ENCODE data around the gene ANO4.

ANO4 gene

DNA sequence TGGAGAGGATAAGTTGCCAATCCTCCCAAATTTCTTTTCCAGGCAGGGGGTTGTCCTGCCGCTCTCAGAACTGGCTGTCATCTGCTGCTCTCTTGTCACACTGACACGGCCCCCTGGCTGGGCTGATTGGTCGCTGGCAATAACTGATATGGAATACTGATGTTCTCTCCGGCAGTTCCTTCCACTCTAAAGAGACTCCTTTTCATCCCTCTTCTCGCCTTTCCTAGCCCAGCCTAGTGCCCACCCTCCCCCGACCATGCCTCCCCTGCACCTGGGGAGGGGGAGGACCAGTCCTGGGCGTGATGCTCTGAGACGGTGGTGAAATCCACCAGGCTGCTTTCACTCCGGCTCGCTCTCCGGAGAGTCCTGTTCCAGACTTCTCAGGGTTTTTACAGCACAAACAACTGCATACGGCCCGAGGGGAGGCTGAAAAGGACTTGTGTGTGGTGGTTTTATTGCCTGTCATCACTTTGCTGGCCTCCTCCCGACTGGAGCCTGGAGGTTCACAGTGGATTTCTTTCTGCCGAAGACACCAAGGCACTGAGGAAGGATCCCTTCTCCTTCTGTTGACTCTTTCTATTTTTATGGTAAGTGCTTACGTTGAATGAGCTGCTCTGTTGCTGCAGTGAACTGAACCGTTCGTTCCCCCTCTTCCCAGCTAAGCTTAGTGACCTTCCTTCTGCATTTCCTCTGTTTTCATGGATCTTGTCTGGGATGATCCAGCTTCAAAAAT lies at the start of gene ANO4:
Gene ANO4, plus strand, starts transcription at position 336 of the 733 bp plus-strand sequence. CDS start 107,010 bp downstream, outside the sequence.
- no peak for DNase-seq

DNA sequence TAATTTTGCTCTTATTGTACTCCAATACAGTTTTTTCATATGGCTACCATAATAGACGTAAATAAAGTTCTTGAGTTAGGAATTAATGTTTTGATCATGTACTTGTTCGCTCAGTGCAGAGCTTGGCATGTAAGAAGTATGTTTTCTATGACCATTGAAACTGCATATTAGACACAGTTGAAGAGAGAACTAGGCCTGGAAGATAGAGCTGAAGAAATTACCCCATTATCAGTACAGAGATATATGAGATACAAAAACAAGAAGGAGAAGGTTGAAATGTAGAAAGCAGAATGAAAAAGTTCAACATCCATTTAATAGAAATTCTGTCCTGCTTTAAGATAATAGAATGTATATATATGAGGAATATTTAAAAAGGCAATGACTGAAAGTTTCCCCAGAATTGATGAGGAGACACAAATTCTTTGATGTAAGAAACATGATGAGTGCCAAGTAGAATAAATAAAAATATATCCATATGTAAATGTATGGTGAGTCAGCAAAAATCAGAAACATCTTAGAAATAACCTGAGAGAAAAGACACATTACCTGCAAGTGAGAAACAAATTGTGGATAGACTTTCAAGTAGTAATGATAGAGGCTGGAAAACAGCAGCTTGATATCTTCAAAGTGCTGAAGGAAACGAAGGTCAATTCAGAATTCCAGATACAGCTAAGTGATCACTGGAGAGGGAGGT lies 49.1 kb upstream of the ANO4 start:
- DNase-seq, result no peak

DNA sequence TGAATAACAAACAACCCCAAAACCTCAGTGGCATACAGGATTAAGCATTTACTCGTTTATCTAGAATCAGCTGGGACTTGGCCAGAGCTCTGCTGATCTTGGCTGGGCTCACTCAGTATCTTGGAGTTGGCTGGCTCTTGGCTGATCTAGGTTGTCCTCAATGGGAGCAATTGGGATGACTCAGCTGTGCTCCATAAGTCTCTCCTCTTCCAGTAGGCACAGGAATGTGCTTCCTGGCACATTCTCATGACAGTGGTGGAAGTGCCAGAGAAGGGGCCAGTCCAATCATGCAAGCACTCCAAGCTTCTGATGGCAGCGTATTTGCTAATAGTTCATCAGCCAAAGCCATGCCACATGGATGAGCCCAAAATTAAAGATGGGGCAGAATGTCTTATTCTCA lies 41.7 kb upstream of the ANO4 start:
- DNase-seq, result no peak

DNA sequence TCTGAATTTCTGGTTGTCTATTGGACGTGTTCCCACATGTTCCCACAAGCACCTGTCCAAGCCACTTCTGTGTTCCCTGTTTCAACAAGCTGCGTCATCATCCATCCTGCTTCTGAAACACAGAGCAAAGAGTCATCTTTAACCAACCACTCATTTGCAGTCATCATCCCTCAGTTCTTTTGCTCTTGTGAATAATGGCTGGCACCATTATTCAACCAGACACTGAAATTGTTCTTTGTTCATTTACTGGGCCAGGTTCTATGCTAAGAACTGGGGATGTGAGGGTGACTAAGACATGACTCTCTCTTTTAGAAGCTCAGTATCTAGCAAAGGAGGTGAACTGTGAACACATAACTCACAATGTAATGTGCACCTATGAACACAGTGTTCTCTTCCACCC lies 40.7 kb upstream of the ANO4 start:
- DNase-seq, result no peak

DNA sequence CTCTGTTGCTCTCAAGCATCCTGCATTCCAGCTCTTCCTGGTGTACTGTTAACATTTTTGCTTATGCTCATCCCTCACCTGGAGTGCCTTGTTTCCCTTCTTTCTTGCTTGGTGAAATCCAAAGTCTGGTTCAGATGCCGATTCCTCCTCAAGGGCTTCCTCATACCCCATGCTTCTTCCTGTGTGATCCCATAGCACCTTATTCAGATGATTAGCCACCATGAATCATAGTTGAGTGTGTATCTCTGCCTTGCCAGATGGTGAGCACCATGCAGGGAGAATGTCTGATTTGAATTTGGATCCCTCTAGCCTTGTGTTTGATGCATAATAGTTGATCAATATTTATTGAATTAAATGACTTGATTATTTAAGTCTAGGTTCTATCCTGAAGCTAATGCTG lies 39.4 kb upstream of the ANO4 start:
- DNase-seq, result no peak

DNA sequence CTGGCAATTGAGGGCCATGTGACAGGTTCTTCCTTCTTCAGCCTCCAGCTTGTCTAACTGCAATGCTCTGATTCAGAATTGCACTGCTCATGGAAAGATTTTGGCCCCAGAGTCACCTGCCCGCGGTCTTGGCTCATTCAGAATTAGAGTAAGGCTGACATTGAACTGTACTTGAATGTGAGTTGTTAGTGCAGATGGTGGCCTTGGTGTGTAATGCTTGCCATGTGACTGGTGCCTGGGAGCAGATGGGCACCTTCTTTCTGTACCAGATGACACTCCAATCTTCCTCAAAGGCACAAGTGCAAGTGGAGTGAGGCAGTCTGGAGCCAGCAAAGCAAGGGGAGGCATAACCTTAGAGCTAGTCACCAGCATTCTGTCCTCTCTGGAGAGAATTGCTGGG lies 36.5 kb upstream of the ANO4 start:
- DNase-seq, result no peak

DNA sequence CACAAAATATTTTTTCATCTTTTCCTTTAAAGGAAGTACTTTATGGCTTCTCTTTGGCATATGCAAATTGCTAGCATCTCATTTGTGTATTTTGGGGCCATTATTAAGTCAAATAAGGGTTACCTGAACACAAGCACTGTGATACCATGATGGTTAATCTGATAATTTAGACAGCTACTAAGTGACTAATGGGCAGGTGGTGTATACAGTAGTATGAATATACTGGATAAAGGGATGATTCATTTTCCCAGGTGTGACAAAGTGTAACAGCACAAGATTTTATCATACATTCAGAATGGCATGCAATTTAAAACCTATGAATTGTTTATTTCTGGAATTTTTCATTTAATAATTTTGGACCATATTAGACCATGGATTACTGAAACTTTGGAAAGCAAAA lies 27.2 kb upstream of the ANO4 start:
- no peak for DNase-seq

DNA sequence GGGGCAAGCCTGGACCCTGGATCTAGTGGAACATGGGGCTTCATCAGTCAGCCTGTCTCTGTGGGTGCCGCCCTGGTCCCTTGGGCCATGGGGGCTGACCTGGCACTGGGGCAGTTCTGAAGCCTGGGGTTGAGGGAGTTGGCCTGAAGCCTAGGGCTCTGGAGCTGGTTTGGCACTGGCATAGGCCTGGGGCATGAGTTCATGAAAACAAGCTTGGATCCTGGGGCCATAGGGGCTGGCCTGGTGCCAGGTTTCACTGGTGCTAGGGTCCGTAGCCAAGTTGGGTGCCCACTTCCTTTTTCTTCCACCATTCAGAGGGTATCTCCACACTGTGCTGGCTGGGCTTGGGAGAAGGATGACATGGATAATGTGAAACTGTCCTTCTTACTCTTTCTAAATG lies 26.6 kb upstream of the ANO4 start:
- DNase-seq, result no peak

DNA sequence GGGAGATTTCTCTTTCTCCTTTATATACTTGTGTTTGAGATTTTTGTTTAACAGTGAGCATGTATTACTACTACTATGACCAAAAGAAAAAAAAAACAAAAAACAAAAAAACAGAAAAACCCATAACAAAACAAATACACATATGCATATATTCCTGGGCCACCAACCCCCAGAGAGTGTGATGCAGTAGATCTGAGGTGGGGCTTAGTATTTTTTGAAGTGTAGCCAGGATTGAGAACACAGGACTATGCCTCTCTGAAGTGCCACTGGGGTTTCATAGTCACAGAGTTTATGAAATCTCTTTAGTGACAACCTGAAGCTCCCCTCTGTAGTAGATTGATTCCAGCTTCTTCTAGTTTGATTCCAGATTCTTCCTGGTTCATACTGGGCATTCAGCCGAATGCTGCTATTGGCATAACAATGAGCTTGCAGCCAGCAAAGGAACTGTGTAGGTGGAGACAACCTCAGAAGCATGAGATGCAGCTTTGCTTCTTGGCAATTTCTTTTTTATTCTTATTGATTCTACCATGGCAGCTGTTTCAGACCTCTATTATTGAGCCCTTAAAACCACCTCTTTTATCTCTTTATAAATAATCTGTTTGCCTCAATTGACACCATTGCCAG lies 15.5 kb upstream of the ANO4 start:
- DNase-seq, result no peak

DNA sequence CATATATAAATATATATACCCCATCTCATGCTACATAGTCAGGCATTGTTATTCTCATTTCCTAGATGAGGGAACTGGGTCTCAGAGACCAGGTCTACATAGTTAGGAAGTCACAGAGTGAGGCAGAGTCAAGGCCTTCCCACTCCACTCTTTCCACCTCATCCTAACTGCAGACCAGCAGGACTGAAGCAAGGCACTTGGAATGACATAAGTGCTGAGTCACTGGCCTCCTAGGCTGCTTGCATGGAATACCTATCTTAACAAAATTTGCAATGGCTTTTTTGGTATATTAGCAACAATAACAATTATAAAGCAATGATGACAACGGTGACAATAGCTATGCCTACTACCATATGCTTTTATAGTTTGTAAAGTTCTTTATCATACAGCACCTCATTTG lies 5.4 kb upstream of the ANO4 start:
- DNase-seq, result no peak

DNA sequence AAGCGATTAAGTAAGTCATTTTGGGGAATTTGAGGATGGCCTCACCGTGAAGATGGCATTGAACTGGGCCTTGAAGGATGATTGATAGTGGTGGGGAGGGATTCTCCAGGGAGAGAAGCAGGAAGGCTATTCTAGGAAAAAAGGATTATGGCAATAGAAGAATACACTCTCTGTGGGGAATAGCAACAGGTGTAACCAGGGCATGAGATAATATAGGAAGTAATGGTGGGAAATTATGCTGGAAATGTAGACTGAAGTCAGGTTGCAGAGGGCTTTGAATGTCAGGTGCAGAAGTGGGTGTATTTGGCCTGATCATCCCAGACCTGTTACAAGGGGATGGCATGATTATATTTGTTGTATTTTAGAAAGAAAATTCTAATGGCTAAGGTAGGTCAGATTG lies 4.6 kb upstream of the ANO4 start:
- DNase-seq, result no peak

DNA sequence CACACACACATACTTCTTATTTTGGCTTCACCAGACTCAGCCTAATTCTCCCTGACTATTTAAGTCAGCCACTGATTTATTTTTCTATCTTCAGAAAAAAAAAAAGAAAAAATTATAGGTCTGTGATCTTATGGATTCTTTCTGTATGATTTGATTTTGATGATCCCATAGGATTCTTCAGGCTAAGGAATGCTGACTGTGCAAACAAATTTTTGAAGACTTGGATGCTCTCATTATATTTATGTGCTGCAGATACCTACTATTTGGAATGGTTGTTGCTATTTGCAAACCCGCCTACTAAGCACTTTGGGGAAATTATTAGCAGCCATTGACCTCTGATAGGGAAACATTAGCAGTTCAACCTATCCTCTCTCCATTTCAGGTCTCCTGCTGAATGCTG lies 4.0 kb upstream of the ANO4 start:
- DNase-seq, result no peak

DNA sequence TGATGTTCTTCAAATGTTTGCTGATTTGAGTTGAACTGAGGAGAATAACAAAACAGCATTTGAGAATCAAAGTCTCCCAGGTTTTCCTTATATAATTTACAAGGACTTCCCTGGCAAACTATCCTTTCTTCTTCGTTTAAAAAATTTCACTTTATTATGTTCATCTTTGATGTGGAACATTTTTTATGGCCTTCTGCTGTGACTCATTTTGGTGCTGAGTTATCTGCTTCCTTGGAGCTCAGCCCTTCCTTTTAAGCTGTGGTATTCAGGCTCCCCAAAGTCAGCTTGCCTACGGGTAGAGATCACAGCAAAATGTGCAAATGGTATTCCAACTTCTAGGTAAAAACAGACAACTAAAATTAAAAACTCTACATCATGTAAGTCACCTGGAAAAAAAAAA lies 1.4 kb upstream of the ANO4 start:
- no peak for DNase-seq

DNA sequence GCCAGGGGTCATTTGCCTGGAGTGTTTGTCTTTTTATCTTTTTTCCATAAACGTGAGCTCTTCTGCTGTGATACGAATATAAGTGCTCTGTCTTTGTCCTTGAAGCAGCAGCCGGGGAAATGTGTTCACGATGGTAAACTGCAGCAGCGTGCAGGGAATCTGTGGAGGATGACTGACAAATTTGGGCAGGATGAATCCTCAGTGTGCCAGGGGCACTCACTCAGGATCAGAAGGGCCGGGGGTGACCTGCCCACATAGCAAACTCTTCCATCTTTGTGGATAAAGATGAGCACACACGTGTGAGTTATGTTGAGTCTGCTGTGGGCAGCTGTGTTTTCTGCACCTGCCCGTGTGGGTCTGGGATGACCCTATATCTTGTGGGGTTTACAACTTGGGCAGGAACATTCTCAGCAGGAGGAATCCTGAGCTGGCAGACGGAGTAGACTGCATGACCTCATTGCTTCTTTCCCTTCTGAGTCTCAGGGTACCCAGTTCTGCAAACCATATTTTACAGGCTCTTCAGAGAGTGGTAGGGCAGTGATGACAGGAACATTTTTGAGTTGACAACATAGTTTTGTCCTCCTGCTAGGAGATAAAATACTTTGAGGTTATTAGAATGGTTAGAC lies 711 bp downstream of the ANO4 start:
- DNase-seq, result no peak

DNA sequence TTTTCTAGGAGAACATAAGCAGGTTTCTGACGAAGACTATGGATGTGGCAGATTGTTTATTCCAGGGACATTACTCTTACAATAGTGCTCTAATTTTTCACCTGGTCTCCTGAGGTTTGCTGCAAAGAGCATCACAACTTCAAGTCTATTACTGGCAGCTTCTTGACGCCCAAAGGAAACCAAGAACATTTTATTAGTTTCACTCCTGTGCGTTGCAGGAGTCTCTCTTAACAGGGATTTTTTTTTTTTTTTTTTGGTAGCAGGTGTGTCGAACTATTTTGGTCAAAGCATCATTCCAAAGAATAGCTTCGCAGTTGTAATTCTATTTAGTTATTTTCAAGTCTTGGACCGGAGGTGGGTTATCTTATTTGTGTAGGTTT lies 1.2 kb downstream of the ANO4 start:
- no peak for DNase-seq

DNA sequence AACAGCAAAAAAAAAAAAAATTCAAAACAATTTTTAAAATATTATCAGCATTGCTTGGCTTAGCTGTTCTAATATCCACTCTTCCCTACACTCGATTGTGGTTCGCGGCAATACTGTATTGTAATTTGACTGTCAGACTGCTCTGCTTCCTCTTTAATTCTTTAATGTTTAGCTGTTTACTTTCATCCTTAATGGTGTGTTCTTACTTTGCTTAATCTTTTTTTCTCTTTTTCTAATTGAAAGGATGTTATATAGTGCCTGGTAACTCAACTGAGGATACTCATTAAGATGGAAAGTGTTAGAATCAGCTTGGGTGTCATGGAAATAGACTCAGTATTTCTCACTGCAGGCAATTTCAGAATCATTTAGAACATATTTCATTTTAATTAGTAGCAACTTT lies 2.0 kb downstream of the ANO4 start:
- DNase-seq, result no peak

DNA sequence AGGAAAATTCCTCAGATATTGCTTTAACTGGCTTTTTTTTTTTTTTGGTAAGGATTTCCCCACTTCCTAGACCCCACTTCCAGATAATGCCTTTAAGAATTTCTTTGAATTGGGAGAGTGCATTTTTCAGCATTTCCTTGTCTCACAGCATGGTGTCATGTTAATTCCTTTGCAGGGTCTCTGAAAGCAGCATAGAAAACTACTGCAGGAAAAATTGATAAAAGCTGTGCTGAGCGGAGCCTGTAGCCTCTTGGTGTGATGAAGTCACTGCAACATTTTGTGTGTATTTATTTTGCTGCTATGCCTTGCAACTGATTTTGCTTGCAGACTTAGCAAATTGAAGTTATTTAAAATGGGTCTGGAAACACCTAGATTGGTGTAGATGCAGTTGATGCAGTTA lies 2.7 kb downstream of the ANO4 start:
- DNase-seq, result no peak

DNA sequence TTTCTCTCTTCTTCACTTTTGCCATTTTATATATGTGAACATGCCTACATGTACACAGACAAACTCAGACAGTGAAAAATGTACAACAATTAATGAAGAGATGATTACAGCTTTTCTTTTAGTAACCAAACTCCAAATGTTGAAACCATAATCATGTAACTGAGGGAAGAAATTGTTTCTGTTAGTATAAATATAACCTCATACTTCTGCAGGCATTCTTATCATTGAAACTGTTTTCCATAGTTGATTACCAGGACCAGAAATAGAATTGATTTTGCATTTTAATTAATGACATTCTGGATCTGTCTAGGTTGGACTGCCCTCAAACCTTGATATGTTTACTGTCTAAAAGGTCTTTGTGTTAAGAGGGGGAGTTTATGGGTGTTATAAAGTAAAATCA lies 3.2 kb downstream of the ANO4 start:
- DNase-seq, result no peak

DNA sequence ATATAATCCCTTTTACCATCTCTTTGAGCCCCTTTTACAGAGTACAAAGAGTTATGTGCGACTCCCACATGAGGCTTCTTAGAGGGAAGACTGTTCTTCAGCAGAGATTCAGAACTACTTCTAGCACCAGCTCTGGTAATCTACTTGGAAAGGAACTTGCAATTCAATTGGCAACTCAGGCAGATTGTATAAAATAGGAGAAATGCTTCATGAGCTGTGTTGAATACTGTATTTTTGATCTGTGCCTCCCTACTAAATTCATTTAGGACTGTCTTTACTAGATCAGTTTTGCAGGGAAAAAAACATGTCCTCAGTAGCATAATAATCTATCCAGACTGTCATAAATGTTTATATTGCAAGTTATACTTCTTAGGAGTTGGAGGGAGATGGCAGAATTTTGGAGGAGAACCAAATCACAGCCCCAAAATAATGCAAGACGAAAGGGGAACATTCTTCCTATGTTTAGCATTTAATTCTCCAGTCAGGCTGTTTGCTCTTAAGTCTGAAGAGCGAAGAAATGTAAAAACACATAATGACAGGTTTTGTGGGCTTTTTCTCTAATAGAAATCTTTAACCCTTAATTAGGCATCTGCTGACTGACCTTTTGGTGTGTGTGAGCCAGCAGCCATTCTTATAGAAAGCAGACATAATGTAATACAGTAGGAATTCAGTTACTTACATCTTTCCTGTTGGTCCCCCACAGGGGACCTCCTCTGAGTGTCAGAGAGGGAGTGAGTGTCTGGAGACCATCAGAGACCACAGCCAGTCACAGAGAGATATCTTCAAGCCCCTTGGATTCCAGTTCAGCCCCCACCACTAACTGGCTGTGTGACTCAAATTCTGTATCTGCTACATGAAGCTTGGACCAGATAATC lies 3.9 kb downstream of the ANO4 start:
- DNase-seq, result no peak

DNA sequence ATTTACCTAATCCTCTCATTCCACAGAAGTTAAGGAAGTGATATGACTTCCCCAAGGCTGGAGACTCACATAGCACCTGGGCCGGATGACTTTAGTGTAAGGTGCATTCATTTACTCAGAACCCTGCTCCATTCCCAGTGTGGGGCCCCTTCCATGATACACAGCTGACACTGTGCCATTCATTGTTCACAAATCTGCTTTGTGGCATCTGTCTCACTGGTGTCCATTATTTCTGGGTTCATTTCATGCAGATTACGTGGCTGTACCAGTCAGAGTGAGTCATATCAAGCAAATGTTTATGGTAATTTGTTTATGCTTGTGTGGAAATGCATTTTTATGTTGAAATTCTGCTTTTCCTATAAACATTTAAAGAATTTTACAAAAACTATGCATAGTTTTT lies 5.2 kb downstream of the ANO4 start:
- DNase-seq, result no peak

DNA sequence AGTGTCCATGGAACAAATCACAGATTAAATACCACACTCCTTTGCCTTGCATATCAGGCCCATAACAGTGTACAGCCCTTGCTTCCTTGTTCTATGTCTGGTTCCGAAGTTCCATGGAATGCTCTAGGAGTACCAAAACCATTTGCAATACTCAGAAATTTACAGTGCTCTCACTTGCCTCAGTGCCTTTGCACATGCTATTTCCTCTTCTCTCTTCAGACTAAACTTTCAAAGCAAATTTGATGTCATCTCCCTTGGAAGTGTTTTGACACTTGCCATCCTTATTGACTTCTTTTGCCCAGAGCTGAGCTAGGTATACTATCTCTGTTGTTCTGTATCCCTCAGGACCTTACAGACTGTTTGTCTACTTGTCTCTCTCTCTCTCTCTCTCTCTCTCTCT lies 6.1 kb downstream of the ANO4 start:
- no peak for DNase-seq

DNA sequence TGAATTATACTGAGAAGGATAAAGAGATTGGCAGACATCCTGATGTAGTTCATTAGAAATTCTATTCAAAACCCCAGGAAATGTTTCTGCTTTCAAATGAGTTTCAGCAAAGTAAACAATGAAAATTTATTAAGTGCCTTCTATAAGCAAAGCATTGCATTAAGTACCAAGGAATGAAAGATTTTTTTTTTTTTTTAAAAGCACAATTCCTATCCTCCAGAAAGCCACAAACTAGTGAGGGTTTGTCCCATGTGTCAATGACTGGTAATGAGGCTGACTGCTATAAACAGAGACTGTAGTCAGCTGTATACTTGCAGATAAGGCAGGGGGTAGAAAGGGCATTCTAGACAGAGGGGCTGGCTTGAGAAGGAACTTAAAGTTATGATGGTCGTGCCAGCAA lies 6.7 kb downstream of the ANO4 start:
- no peak for DNase-seq

DNA sequence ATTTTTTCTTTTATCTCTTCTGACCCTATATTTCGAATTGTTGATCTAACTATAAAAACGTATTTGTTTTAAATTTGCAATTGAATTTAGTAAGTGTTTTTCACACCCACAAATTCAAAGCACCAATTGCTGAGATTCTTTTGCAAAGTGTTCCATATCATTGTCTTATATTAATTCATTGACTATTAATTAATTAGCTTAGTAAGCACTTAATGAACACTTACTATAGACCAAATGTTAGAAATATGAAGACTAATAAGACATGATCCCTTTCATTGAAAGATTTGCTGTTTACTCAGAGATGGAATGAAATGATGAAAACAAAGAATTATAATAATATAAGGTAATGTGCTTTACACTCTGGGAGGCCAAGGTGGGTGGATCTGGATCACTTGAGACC lies 14.2 kb downstream of the ANO4 start:
- no peak for DNase-seq
